ENCODE data around the gene BCORL1. TPM values are rescaled to one million over a fixed set of nuclear protein-coding genes. Genes with fewer than 3 reads are reported as not detected.

The BCORL1 gene
- total RNA-seq, 1 experiment from 2014 or later: 30.8 TPM

- peaks cover 11% of the 10 kb centered on the region; the same call in 1 of the 2 replicates for H3K79me2 ChIP-seq (ENCODE audit: insufficient read depth, low read length)
- H3K4me3 ChIP-seq (replicated peaks in 1 of 2; ENCODE audit: low read depth in 1 of 2, low read length in 2 of 2): no peak overlapping the region
- DNase-seq (ENCODE audit: low read depth, low spot score) (no peak), ATAC-seq (no peak)
- CTCF ChIA-PET: no interaction called here
- RAD21 ChIA-PET (ENCODE audit: low non-redundant PET in 1 of 2, low total read pairs in 2 of 2, uncharacterized antibody in 2 of 2, unreplicated experiment in 2 of 2): no interaction called here
- no peaks in the 10 kb centered on the region for H3K9me3 ChIP-seq (ENCODE audit: control insufficient read depth in 1 of 2, insufficient read depth in 1 of 2, low read depth in 1 of 2, low read length in 2 of 2)
- H3K4me1 ChIP-seq (ENCODE audit: control insufficient read depth in 1 of 2, insufficient read depth in 2 of 2, low read length in 2 of 2): no peaks in the 10 kb centered on the region
- H2AFZ ChIP-seq (ENCODE audit: low read depth, low read length, poor library complexity, severe bottlenecking): no peak overlapping the region
- H3K9ac ChIP-seq (ENCODE audit: low read length): no peak overlapping the region
- TF ChIP-seq CEBPB (IDR thresholded peaks at IDR 0.05; ENCODE audit: low read depth) (no peak), SP1 (IDR thresholded peaks at IDR 0.05; ENCODE audit: low read depth) (no peak), EGR1 (IDR thresholded peaks at IDR 0.05; ENCODE audit: low read depth) (no peak), MAX (IDR thresholded peaks at IDR 0.05) (no peak), YY1 (IDR thresholded peaks at IDR 0.05; ENCODE audit: extremely low read depth, insufficient replicate concordance, low read depth, low read length) (no peak), POLR2A (IDR thresholded peaks at IDR 0.05; ENCODE audit: borderline replicate concordance, extremely low read depth, insufficient read depth, insufficient read length) (no peak)
- intact Hi-C loops (cut with micrococcal nuclease): no loop called here
- H3K4me2 ChIP-seq (ENCODE audit: low read length): no peak overlapping the region
- no peak overlapping the region for H3K27ac ChIP-seq (ENCODE audit: low read depth, low read length)
- no peaks in the 10 kb centered on the region for H4K20me1 ChIP-seq (ENCODE audit: insufficient read depth)
- no TSS peak for BruUV-seq (replicated peaks)
- 0 out of 4 replicates have a peak, but pooled peaks cover 0 to 2% of the 10 kb centered on the region in 2 experiments for H3K36me3 ChIP-seq (ENCODE audit: control insufficient read depth in 1 of 2, insufficient read depth in 2 of 2, low read length in 2 of 2)
- POLR2A ChIA-PET: no interaction called here
- H3K9me2 ChIP-seq (ENCODE audit: insufficient read depth): no peaks in the 10 kb centered on the region
- H3K27me3 ChIP-seq (ENCODE audit: insufficient read depth, low read length): no peaks in the 10 kb centered on the region
Observed at GRCh38 chrX:130002541-130002940, 20.1 kb downstream of the BCORL1 start.

- H2AFZ ChIP-seq (ENCODE audit: low read depth, low read length, poor library complexity, severe bottlenecking): no peak overlapping the region
- H4K20me1 ChIP-seq (ENCODE audit: insufficient read depth): no peaks in the 10 kb centered on the region
- H3K27me3 ChIP-seq (ENCODE audit: insufficient read depth, low read length): no peaks in the 10 kb centered on the region
- ChIA-PET RAD21 (ENCODE audit: low non-redundant PET in 1 of 2, low total read pairs in 2 of 2, uncharacterized antibody in 2 of 2, unreplicated experiment in 2 of 2) (no interaction called here), CTCF (no interaction called here), POLR2A (no interaction called here)
- peaks cover 0 to 6% of the 10 kb centered on the region in 2 experiments; a peak in 1 of 4 replicates for H3K4me1 ChIP-seq (ENCODE audit: control insufficient read depth in 1 of 2, insufficient read depth in 2 of 2, low read length in 2 of 2)
- no peaks in the 10 kb centered on the region for H3K9me3 ChIP-seq (ENCODE audit: control insufficient read depth in 1 of 2, insufficient read depth in 1 of 2, low read depth in 1 of 2, low read length in 2 of 2)
- no peak overlapping the region for H3K27ac ChIP-seq (ENCODE audit: low read depth, low read length)
- H3K9me2 ChIP-seq (ENCODE audit: insufficient read depth): no peaks in the 10 kb centered on the region
- ATAC-seq: no peak
- intact Hi-C loops (cut with micrococcal nuclease): no loop called here
- H3K79me2 ChIP-seq (ENCODE audit: insufficient read depth, low read length): peaks cover 6% of the 10 kb centered on the region; the same call in 1 of the 2 replicates
- no peak overlapping the region for H3K9ac ChIP-seq (ENCODE audit: low read length)
- no TSS peak for BruUV-seq (replicated peaks)
- 0 out of 4 replicates have a peak, but pooled peaks cover 0 to 2% of the 10 kb centered on the region in 2 experiments for H3K36me3 ChIP-seq (ENCODE audit: control insufficient read depth in 1 of 2, insufficient read depth in 2 of 2, low read length in 2 of 2)
- H3K4me2 ChIP-seq (ENCODE audit: low read length): no peak overlapping the region
- H3K4me3 ChIP-seq (replicated peaks in 1 of 2; ENCODE audit: low read depth in 1 of 2, low read length in 2 of 2): no peak overlapping the region
- DNase-seq (ENCODE audit: low read depth, low spot score): no peak
- TF ChIP-seq EZH2phosphoT487 (IDR thresholded peaks at IDR 0.05; ENCODE audit: borderline replicate concordance) (no peak), CBX3 (IDR thresholded peaks at IDR 0.05; ENCODE audit: low read depth) (no peak), RAD21 (IDR thresholded peaks at IDR 0.05; ENCODE audit: low read depth) (no peak), YY1 (IDR thresholded peaks at IDR 0.05; ENCODE audit: extremely low read depth, insufficient replicate concordance, low read depth, low read length) (no peak), MAX (IDR thresholded peaks at IDR 0.05) (no peak), JUND (IDR thresholded peaks at IDR 0.05) (no peak), TCF7L2 (IDR thresholded peaks at IDR 0.05; ENCODE audit: borderline replicate concordance, extremely low read depth, insufficient read depth, insufficient read length) (no peak), FOSL1 (IDR thresholded peaks at IDR 0.05; ENCODE audit: low read depth) (no peak), REST (IDR thresholded peaks at IDR 0.05; ENCODE audit: low read depth) (no peak), ZNF274 (IDR thresholded peaks at IDR 0.05; ENCODE audit: low read depth, low read length) (no peak), ATF3 (IDR thresholded peaks at IDR 0.05) (no peak), SP1 (IDR thresholded peaks at IDR 0.05; ENCODE audit: low read depth) (no peak)
Observed at GRCh38 chrX:130005089-130005807, 22.8 kb downstream of the BCORL1 start.
